Ishikawa (cell line): ENCODE results near the gene VLDLR.

ENCODE experiments used
- CEBPB ChIP-seq: IDR thresholded peaks from 2 replicates; pipeline ENCODE4 v1.6.1; 2012
- CREB1 ChIP-seq: IDR thresholded peaks from 2 replicates; pipeline ENCODE4 v1.6.1; 2012; ENCODE audit warnings: low read depth
- EGR1 ChIP-seq: IDR thresholded peaks from 2 replicates; pipeline ENCODE4 v1.6.1; 2012
- EP300 ChIP-seq: IDR thresholded peaks from 2 replicates; pipeline ENCODE4 v1.6.1; 2012; ENCODE audit warnings: borderline replicate concordance
- FOXM1 ChIP-seq: IDR thresholded peaks from 2 replicates; pipeline ENCODE4 v1.6.1; 2012; ENCODE audit warnings: low read depth, borderline replicate concordance
- MAX ChIP-seq: IDR thresholded peaks from 2 replicates; pipeline ENCODE4 v1.6.1; 2012
- NFIC ChIP-seq: IDR thresholded peaks from 2 replicates; pipeline ENCODE4 v1.6.1; 2012
- RAD21 ChIP-seq: IDR thresholded peaks from 2 replicates; pipeline ENCODE4 v1.6.1; 2012; ENCODE audit warnings: low read depth
- TAF1 ChIP-seq: IDR thresholded peaks from 2 replicates; pipeline ENCODE4 v1.6.1; 2012; ENCODE audit warnings: low read depth, mild to moderate bottlenecking
- TCF12 ChIP-seq: IDR thresholded peaks from 2 replicates; pipeline ENCODE4 v1.6.1; 2012; ENCODE audit warnings: low read depth
- TEAD4 ChIP-seq: IDR thresholded peaks from 2 replicates; pipeline ENCODE4 v1.6.1; 2012
- USF1 ChIP-seq: IDR thresholded peaks from 2 replicates; pipeline ENCODE4 v1.6.1; 2012
- YY1 ChIP-seq: IDR thresholded peaks from 2 replicates; pipeline ENCODE4 v1.6.1; 2012; ENCODE audit warnings: low read depth
- ZBTB7A ChIP-seq: IDR thresholded peaks from 2 replicates; pipeline ENCODE4 v1.6.1; 2012; ENCODE audit warnings: low read depth
- TF ChIP-seq, protein P1 (sequence below): IDR thresholded peaks from 2 replicates; pipeline ENCODE4 v1.6.1; 2012; ENCODE audit warnings: low read depth, mild to moderate bottlenecking

VLDLR gene

DNA sequence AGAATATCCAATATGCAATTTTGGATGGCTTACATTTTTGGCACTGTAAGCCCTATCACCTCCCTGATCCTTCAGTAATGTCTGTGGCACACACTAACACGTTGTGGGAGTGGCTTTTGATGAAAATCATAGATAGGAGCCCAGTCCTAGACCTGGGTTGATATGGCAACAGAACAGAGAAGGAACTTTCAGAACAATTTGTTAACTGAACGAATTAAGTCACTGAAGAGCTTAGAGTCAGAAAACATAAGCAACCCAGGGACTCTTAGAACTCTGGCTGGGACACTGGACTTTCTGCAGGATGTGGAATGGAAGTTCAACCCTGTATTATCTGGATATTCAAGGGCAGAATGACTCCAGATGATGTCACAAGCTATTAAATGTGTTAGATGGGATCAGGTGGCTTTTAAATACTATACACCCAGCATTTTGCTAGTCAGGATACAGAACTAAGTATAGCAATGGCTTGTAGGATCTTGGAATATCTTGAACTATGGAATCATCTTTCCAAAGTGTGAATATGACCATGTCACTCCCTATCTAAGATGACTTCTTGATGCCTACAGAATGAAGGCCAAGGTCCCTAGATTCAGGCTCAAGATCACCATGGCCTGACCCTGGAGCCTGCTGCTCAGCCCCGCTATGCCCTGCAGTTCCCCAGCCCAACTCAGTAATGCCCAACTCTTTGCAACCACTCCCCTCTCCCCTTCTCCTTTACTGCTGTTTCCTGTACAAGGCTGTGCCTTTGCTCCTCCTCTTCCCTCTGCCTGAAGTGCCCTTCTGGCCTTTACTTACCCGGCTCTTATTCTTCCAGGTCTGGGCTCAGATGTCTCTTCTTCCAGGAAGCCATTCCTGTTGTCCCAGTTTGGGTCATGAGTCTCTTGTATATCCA is 42.8 kb downstream of the VLDLR start:
- TF ChIP-seq TAF1 (no peak), CREB1 (no peak), TCF12 (no peak), CEBPB (no peak), EGR1 (no peak), FOXM1 (no peak), RAD21 (no peak), EP300 (no peak), ZBTB7A (no peak), TEAD4 (no peak), NFIC (no peak), MAX (no peak), YY1 (no peak), USF1 (no peak)
- TF ChIP-seq, protein P1, sequence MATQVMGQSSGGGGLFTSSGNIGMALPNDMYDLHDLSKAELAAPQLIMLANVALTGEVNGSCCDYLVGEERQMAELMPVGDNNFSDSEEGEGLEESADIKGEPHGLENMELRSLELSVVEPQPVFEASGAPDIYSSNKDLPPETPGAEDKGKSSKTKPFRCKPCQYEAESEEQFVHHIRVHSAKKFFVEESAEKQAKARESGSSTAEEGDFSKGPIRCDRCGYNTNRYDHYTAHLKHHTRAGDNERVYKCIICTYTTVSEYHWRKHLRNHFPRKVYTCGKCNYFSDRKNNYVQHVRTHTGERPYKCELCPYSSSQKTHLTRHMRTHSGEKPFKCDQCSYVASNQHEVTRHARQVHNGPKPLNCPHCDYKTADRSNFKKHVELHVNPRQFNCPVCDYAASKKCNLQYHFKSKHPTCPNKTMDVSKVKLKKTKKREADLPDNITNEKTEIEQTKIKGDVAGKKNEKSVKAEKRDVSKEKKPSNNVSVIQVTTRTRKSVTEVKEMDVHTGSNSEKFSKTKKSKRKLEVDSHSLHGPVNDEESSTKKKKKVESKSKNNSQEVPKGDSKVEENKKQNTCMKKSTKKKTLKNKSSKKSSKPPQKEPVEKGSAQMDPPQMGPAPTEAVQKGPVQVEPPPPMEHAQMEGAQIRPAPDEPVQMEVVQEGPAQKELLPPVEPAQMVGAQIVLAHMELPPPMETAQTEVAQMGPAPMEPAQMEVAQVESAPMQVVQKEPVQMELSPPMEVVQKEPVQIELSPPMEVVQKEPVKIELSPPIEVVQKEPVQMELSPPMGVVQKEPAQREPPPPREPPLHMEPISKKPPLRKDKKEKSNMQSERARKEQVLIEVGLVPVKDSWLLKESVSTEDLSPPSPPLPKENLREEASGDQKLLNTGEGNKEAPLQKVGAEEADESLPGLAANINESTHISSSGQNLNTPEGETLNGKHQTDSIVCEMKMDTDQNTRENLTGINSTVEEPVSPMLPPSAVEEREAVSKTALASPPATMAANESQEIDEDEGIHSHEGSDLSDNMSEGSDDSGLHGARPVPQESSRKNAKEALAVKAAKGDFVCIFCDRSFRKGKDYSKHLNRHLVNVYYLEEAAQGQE: no peak

- TF ChIP-seq, protein P1: no peak
- TF ChIP-seq EGR1: no peak
- no peak for TF ChIP-seq NFIC
- no peak for TF ChIP-seq MAX
- no peak for TF ChIP-seq CREB1
- TF ChIP-seq RAD21: no peak
- no peak for TF ChIP-seq FOXM1
- no peak for TF ChIP-seq ZBTB7A
- no peak for TF ChIP-seq TCF12
Observed at GRCh38 chr9:2666569-2666968, 45.0 kb downstream of the VLDLR start.

- TF ChIP-seq EP300 (no peak), CREB1 (no peak), TCF12 (no peak), TAF1 (no peak), EGR1 (no peak), YY1 (no peak), TEAD4 (no peak), MAX (no peak), CEBPB (no peak)
- TF ChIP-seq, protein P1: no peak
Observed at GRCh38 chr9:2673161-2673560, 51.6 kb downstream of the VLDLR start.

GRCh38 chr9:2674141-2674824 is 52.7 kb downstream of the VLDLR start:
- TF ChIP-seq EP300 (no peak), ZBTB7A (no peak), FOXM1 (no peak), MAX (no peak), RAD21 (no peak), TEAD4 (no peak), TAF1 (no peak)
